Cardiac fibroblast (primary cell): Measurements from ENCODE around the gene PLP1.

Experiments
- DNase-seq, 2 donors: peaks; one replicate each; pipeline versions ENCODE4 v3.0.0 to v3.0.0-alpha.2; 2010; ENCODE audit warnings: low read depth in 2 of 2
- H3K4me3 ChIP-seq, 2 donors: replicated peaks in 1 of 2; 1 replicate in 1 of 2; 2 replicates in 1 of 2; pipeline ENCODE4 v1.5.1; 2011; ENCODE audit warnings: low read depth in 2 of 2, low read length in 2 of 2, mild to moderate bottlenecking in 2 of 2, moderate library complexity in 1 of 2
- CTCF ChIP-seq: IDR thresholded peaks from one replicate; pipeline ENCODE4 v1.5.1; 2011; ENCODE audit warnings: low read depth, mild to moderate bottlenecking, low read length, inconsistent platforms

PLP1 gene

GRCh38 chrX:103776546-103776945 is at the start of gene PLP1:
TSS of gene PLP1 (plus strand) at chrX:103776840. CDS start at chrX:103776996, 156 bp downstream.
- no peak for DNase-seq
- no peak for TF ChIP-seq CTCF
- no peak within 1 kb of the TSS for H3K4me3 ChIP-seq

GRCh38 chrX:103727115-103727514 is 49.5 kb upstream of the PLP1 start:
- no peak overlapping the region for H3K4me3 ChIP-seq
- TF ChIP-seq CTCF, result no peak
- no peak for DNase-seq

GRCh38 chrX:103729015-103729414 is 47.6 kb upstream of the PLP1 start:
- H3K4me3 ChIP-seq, result no peak overlapping the region
- DNase-seq, result no peak
- TF ChIP-seq CTCF, result no peak

- DNase-seq, result peak; percentile 42 to 61
- no peak overlapping the region for H3K4me3 ChIP-seq
- TF ChIP-seq CTCF, result no peak
These were observed 46.4 kb upstream of the PLP1 start for GRCh38 chrX:103730147-103730795.

GRCh38 chrX:103730796-103731493 is 45.7 kb upstream of the PLP1 start:
- no peak for TF ChIP-seq CTCF
- H3K4me3 ChIP-seq, result no peak overlapping the region
- DNase-seq, result peak; percentile 95 to 97

- DNase-seq, result peak in 1 of 2 donors; percentile 51
- TF ChIP-seq CTCF, result no peak
- no peak overlapping the region for H3K4me3 ChIP-seq
These were observed 43.6 kb upstream of the PLP1 start for GRCh38 chrX:103733017-103733416.
